CD4-positive, alpha-beta T cell treated with Interferon alpha-2 for 1 hour (primary cell): ENCODE results near the gene GNB1.

Experiments used
- DNase-seq, 2 donors: peaks; one replicate each; pipeline ENCODE4 v3.0.0-alpha.2; 2020 to 2022

GNB1 gene

GRCh38 chr1:1815606-1816281 is 75.1 kb downstream of the GNB1 start:
- no peak for DNase-seq

- no peak for DNase-seq
Measured at GRCh38 chr1:1809489-1809888, 81.4 kb downstream of the GNB1 start.

- DNase-seq: no peak
Measured at GRCh38 chr1:1808206-1808605, 82.7 kb downstream of the GNB1 start.

- no peak for DNase-seq
Measured at GRCh38 chr1:1806890-1807289, 84.0 kb downstream of the GNB1 start.

GRCh38 chr1:1804301-1804700 is 86.6 kb downstream of the GNB1 start:
- no peak for DNase-seq

- DNase-seq: no peak
Measured at GRCh38 chr1:1802871-1803270, 88.0 kb downstream of the GNB1 start.

GRCh38 chr1:1799716-1800115 is 91.2 kb downstream of the GNB1 start:
- no peak for DNase-seq

GRCh38 chr1:1797731-1798341 is 93.1 kb downstream of the GNB1 start:
- DNase-seq: no peak

- DNase-seq: peak in 1 of 2 donors; percentile 48
Measured at GRCh38 chr1:1796466-1796865, 94.4 kb downstream of the GNB1 start.

- DNase-seq: no peak
Measured at GRCh38 chr1:1794999-1795398, 95.9 kb downstream of the GNB1 start.

GRCh38 chr1:1793481-1794244 is 97.2 kb downstream of the GNB1 start:
- DNase-seq: no peak

- DNase-seq: no peak
Measured at GRCh38 chr1:1788646-1789431, 102.0 kb downstream of the GNB1 start.

GRCh38 chr1:1788136-1788535 is 102.8 kb downstream of the GNB1 start:
- no peak for DNase-seq

- no peak for DNase-seq
Measured at GRCh38 chr1:1786836-1787605, 103.9 kb downstream of the GNB1 start.

- no peak for DNase-seq
Measured at GRCh38 chr1:1785666-1786065, 105.2 kb downstream of the GNB1 start.

- DNase-seq: no peak
Measured at GRCh38 chr1:1784933-1785332, 106.0 kb downstream of the GNB1 start.

GRCh38 chr1:1783320-1783719 is 107.6 kb downstream of the GNB1 start:
- no peak for DNase-seq

- DNase-seq: peak; percentile 21 to 32
Measured at GRCh38 chr1:1782399-1783221, 108.3 kb downstream of the GNB1 start.

- DNase-seq: no peak
Measured at GRCh38 chr1:1781526-1781903, 109.4 kb downstream of the GNB1 start.

GRCh38 chr1:1780598-1781525 is 110.0 kb downstream of the GNB1 start:
- DNase-seq: no peak
